ENCODE measurements around the gene RABGGTA.
"Not testable (repeated sequence)": the region's sequence is repeated elsewhere in the genome, so short reads cannot be mapped to it uniquely, and the experiment has no call there.

The RABGGTA gene

GRCh38 chr14:24260780-24261157 is 10.6 kb downstream of the RABGGTA start:
- no peak for DNase-seq (ENCODE audit: low spot score)

- no peak for DNase-seq (ENCODE audit: low spot score)
These were observed 11.2 kb downstream of the RABGGTA start for GRCh38 chr14:24260026-24260779.

DNA sequence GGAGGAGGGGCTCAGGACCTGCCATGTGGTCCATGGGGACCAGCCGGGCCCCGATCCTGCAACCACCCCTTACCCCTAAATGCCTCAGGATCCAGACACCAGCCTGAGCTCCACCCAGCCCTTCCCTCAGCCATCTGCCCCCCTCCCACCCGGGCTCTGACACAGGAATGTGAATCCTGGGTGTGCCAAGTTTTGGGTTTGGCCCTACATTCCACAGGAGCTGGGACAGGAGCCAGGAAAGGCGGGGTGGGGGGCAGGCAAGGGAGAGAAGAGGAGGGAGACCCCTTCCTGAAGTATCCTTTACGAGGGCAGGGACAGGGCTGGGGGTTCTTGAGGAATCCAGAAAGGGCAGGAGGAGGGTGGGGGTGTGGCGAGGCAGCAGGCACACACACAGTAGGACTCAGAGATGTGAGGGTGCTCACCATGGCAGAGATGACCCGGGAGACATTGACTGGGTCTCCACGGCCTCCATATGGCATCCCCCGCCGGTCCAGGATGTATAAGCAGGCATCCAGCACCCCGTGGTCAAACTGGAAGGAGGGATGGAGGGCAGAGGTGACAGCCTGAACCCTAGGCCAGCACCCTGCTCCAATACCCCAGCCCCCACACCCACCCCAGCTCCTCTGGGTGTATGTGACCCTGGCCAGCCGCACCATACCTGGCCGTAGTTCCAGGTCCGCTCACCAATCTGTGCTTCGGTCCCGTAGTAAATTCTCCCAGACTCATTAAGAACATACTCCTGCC is 11.9 kb downstream of the RABGGTA start:
- no peak for DNase-seq (ENCODE audit: low spot score)

DNA sequence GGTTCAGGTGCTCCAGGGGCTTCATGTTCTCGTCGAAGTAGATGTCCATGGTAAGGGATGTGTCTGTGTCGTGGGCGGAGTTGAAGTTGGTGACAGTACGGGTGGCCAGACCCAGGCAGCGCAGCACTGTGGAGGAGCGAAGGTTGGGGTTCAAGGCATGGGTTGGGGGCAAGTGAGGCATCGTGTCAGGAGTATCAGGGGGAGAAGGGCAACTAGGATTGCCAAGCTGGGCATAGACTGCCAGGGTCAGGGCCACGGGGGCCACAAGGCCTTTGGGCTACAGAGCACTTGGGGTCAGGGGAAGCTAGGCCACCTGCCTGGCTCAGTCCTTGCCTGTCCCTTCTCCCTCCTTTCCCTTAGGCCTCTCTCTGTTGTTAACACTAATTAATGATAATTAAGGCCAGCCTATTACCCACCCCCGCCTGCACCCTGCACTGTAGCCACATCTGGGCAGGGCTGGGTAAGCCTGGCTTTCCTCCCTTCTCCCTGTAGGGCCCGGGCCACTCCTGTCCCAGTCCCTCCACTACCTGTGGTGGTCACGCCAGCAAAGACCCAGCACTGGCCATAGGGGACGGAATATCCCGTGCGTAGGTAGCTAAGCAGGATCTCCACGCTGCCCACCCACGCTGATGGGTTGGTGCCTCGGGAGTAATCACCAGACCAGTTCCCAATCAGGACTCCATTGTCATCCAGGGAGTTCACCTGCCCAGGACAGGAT is 12.7 kb downstream of the RABGGTA start:
- no peak for DNase-seq (ENCODE audit: low spot score)

GRCh38 chr14:24258119-24258518 is 13.3 kb downstream of the RABGGTA start:
- no peak for DNase-seq (ENCODE audit: low spot score)

DNA sequence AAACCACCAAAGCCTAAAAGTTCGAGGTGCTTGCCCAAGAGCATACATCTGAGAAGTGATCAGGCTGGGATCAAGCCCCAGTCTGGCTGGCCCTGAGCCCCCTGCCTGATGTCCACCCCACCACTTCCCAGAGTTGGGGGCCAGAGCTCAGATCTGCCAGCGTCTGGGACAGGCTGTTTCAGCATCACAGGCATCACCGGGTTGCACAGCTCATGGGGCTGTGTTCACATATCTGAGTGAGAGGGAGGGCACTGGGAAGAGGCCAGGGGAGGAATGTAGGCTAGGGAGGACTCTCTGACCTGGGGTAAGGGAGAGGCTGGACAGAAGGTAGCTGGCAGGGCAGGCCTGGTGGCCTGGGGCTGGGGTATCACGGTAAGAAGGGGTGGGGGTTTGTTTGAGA is 14.4 kb downstream of the RABGGTA start:
- no peak for DNase-seq (ENCODE audit: low spot score)

DNA sequence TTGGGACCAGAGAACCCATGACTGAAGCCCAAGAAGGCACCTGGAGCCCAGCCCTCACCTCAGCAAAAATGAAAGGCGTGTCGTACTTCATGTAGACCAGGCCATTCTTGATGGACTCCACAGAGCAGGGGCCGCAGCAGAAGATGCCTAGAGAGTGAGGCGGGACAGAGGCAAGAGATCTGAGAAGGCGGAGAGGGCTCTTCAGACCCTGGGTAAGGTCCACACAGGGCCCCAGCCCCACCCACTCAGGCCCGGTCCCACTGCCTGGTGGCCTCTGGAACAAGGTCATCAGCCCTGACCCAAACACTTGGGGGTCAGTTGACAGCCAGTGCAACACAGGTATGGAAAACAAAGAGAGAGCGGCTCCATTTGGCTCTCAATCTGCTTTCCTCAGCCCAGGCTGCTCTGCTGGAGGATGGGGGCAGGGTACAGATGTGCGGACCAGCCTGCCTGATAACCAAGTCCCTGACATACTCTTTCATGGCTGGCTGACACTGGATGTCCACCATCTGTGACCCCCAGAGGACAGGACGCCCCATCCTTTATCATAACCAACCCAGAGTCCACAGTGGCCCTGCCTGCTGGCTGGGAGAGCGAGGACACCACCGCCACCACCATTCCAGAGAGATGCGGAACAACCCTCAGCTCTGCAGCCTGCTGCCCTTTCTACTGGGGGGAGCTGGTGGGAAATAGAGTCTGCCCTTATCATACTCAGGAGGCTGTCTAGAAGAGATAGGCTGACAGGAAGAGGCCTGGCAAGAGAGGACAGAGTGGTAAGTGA is 15.3 kb downstream of the RABGGTA start:
- no peak for DNase-seq (ENCODE audit: low spot score)

DNA sequence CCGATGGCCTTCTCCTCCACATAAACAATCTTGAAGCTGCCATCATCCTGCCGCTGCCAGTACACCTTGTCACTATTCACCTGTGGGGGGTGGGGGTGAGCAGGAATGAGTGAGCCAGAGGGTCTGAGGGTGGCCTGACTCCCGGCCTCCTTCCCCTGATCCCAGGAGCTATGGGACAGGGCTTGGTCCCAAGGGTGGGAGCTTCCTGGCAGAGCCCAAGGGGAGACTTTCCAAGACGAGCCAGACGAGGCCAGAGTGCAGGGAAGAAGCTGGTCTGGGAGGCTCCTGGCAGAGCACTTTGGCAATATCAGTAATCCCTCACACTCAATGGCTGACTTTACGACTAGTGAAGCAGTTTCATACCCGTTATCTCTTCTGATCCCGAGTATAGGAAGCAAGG is 16.0 kb downstream of the RABGGTA start:
- no peak for DNase-seq (ENCODE audit: low spot score)

DNA sequence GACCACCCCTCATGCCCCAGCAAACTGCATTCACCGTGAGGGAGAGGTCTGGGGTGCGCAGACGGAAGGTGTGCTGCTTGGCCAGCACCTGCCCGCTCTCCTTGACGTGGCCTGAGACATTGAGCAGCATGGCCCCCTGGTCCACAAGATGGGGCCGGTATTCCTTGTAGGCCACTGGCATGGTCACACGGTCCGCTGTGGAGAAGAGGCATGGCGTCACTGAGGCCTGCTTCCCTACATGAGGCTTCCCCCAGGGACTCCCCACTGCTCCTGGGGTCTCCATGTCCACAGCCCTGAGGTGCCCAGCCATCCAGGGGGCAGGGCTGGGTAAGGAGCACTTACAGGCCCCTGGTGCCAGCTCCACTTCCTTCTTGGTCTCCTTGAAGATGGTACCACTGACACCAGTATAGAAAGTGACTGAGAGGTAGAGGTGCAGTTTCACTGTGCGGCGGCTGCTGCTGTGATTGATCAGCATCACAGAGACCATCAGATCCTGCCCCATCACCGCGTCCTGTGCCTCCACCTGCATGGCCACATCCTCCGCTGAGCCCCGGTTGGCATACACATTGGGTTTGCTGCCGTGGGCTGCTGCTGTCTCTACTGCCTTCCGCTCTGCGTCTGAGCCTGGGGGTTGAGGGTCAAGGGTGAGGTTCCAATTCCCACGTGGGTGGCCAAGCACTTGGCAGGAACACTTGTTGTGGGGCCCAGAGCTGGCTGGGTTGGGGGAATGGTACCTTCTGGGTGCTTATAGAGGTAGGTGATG is 16.6 kb downstream of the RABGGTA start:
- DNase-seq (ENCODE audit: low spot score): no peak

DNA sequence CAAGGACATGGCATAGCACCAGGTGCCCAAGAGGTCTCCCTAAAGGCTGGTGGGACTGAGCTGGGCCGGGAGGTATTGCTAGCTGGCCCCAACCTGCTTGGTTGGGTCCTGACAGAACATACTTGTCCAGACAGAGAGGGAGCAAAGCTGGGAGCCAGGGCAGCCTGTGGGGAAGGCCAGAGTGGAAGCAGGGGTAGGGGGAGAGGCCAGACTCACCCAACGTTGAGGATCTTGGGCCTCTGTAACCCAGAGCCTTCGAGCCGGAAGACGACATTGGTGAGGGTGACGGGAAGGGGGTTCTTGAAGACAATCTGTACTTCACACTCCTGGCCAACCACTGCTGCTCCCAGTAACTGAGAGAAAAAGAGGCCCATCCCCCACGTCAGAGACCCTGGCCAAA is 17.5 kb downstream of the RABGGTA start:
- no peak for DNase-seq (ENCODE audit: low spot score)

DNA sequence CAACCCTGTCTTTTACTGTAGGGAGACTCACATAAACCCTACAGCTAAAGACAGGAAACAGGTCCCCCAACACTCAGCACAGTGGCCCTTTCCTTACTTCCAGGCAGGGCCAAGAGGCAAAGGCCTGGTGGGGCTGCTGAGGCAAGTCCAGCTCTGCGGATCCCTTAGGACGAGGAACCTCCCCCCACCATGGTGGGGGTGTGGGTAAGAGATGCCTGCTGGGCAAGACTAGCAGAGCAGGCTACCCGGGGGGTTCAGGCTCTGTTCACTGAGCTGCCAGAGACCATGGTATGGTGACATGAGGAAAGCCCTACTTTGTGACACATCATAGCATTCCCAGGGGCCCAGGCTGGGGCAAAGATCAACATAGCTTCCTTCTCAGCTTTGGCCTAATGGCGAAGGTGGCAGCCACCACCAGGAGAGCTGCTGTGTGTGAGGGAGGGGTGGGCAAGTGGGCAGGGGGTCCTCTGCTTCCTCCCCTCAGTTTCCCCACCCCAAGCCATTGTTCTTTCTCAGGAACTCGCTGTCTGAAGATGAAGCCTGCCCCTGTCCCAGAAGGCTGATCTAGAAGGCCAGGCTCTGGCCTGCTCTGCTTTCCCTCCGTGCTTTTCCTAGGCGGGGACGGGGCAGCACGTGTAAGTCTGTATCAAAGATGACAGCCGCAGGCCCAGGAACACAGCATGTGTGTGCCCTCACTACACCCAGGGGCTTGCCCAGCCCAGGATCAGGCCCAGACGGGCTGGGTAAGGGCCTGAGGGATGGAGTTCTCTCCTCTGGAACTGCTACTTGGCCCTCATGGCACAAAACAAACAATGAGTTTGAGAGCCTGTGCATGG is 18.9 kb downstream of the RABGGTA start:
- no peak for DNase-seq (ENCODE audit: low spot score)

DNA sequence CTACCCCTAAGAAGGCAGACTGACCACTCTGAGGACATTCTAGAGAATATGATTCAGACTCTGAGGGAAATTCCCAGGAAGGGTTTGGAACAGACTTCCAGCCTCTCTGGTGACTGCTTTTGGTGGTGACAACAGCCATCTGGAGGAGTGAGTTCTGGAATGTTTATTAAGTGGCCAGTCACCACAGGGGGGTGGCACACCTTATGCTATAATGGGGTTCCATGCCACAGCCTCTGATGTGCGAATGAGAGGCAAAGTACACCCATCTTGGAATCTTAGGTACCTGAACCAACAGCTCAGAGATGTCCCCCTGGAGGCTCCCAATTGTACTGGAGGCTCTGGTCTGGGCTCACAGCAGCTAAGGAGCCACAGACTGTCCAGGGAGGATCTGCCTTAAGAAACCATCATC is 19.5 kb downstream of the RABGGTA start:
- no peak for DNase-seq (ENCODE audit: low spot score)

DNA sequence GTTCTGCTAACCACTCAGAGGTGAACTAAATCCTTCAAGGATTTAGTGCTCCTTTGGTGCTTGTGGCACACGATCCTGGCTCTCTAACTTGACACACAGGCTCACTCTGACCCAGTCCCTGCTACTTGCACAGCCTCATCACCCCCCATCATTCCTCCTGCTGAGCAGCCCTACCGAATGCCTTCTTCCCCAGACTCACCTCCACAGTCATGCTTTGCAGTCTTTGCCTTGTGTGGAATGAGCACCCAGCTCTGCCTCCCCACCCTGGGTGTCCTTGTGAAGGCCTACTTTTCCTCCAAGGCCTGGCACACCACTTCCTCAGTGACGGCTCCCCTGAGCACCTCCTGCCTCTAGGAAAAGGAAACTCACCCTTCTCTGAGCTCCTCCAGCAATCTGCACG is 21.0 kb downstream of the RABGGTA start:
- DNase-seq (ENCODE audit: low spot score): no peak

GRCh38 chr14:24249230-24250021 is 22.0 kb downstream of the RABGGTA start:
- no peak for DNase-seq (ENCODE audit: low spot score)

- no peak for DNase-seq (ENCODE audit: low spot score)
These were observed 24.0 kb downstream of the RABGGTA start for GRCh38 chr14:24247422-24247821.

DNA sequence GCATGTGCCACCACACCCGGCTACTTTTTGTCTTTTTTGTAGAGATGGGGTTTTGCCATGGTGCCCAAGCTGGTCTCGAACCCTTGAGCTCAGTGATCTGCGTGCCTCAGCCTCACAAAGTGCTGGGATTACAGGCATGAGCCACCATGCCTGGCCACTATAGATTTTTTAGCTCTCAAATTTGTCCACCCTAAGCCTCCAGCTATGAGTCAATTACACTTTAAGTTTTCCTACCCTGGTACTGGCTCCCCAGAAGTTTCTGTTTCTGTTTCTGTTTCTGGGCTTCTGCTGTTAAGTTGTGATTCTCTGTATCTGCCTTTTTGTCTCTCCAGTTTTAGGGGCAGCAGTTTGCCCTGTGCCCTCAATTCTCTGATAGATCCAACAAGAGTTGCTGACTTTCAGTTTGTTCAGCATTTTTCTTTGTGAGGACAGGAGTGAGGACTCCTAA is 24.6 kb downstream of the RABGGTA start:
- peak; percentile 48 for DNase-seq (ENCODE audit: low spot score)

GRCh38 chr14:24245350-24245749 is 26.0 kb downstream of the RABGGTA start:
- not testable (repeated sequence) for DNase-seq (ENCODE audit: low spot score)

GRCh38 chr14:24243336-24243836 is 28.0 kb downstream of the RABGGTA start:
- no peak for DNase-seq (ENCODE audit: low spot score)

GRCh38 chr14:24241829-24242443 is 29.5 kb downstream of the RABGGTA start:
- DNase-seq (ENCODE audit: low spot score): peak; percentile 93

Data from CD4-positive, alpha-beta T cell treated with Interleukin-6 at 100 ng/mL for 8 hours (primary cell).